Glomerular endothelial cell (primary cell): ENCODE data around the gene ZSCAN25. TPM values are rescaled to one million over a fixed set of nuclear protein-coding genes. Genes with fewer than 3 reads are reported as not detected.
"Not testable (repeated sequence)": the region's sequence is repeated elsewhere in the genome, so short reads cannot be mapped to it uniquely, and the experiment has no call there.

Experiments used
- DNase-seq: peaks from one replicate; pipeline ENCODE4 v3.0.0-alpha.2; 2011; ENCODE audit warnings: low read depth, low spot score; ENCODE audit errors: extremely low read depth
- total RNA-seq: library from RNA; depleted of rRNA; stranded (reverse); fragments of >200 nt; gene quantifications from 2 replicates; pipeline ENCODE4 v1.2.3, GENCODE V29; 2015

The ZSCAN25 gene
- total RNA-seq, 1 donor from 2014 or later = 11.3 TPM

GRCh38 chr7:99617192-99617781 lies 541 bp downstream of the ZSCAN25 start:
- no peak for DNase-seq

- no peak for DNase-seq
Observed at GRCh38 chr7:99618726-99619125, 2.0 kb downstream of the ZSCAN25 start.

GRCh38 chr7:99619571-99620130 lies 2.9 kb downstream of the ZSCAN25 start:
- DNase-seq = no peak

- DNase-seq = no peak
Observed at GRCh38 chr7:99621271-99621670, 4.5 kb downstream of the ZSCAN25 start.

GRCh38 chr7:99622596-99622995 lies 5.8 kb downstream of the ZSCAN25 start:
- no peak for DNase-seq

- DNase-seq = no peak
Observed at GRCh38 chr7:99623091-99623693, 6.4 kb downstream of the ZSCAN25 start.

- no peak for DNase-seq
Observed at GRCh38 chr7:99623702-99624447, 7.1 kb downstream of the ZSCAN25 start.

- no peak for DNase-seq
Observed at GRCh38 chr7:99624484-99624883, 7.7 kb downstream of the ZSCAN25 start.

GRCh38 chr7:99625321-99625720 lies 8.6 kb downstream of the ZSCAN25 start:
- DNase-seq = no peak

- DNase-seq = no peak
Observed at GRCh38 chr7:99625961-99626360, 9.2 kb downstream of the ZSCAN25 start.

- no peak for DNase-seq
Observed at GRCh38 chr7:99626661-99627060, 9.9 kb downstream of the ZSCAN25 start.

- DNase-seq = no peak
Observed at GRCh38 chr7:99627513-99627912, 10.8 kb downstream of the ZSCAN25 start.

GRCh38 chr7:99628471-99629465 lies 12.0 kb downstream of the ZSCAN25 start:
- DNase-seq = no peak

- DNase-seq = no peak
Observed at GRCh38 chr7:99629643-99630042, 12.9 kb downstream of the ZSCAN25 start.

- no peak for DNase-seq
Observed at GRCh38 chr7:99631295-99632109, 14.8 kb downstream of the ZSCAN25 start.

GRCh38 chr7:99637414-99637813 lies 20.7 kb downstream of the ZSCAN25 start:
- DNase-seq = not testable (repeated sequence)

- DNase-seq = no peak
Observed at GRCh38 chr7:99638731-99639130, 22.0 kb downstream of the ZSCAN25 start.

GRCh38 chr7:99639267-99639666 lies 22.5 kb downstream of the ZSCAN25 start:
- no peak for DNase-seq

- no peak for DNase-seq
Observed at GRCh38 chr7:99642027-99642426, 25.3 kb downstream of the ZSCAN25 start.

GRCh38 chr7:99643464-99643863 lies 26.7 kb downstream of the ZSCAN25 start:
- DNase-seq = no peak
